ENCODE results near the gene ZBTB24. TPM values are rescaled to one million over a fixed set of nuclear protein-coding genes. Genes with fewer than 3 reads are reported as not detected.

The ZBTB24 gene
- total and polyA plus RNA-seq, 2 experiments from 2014 or later = 3.3 to 7.6 TPM

DNA sequence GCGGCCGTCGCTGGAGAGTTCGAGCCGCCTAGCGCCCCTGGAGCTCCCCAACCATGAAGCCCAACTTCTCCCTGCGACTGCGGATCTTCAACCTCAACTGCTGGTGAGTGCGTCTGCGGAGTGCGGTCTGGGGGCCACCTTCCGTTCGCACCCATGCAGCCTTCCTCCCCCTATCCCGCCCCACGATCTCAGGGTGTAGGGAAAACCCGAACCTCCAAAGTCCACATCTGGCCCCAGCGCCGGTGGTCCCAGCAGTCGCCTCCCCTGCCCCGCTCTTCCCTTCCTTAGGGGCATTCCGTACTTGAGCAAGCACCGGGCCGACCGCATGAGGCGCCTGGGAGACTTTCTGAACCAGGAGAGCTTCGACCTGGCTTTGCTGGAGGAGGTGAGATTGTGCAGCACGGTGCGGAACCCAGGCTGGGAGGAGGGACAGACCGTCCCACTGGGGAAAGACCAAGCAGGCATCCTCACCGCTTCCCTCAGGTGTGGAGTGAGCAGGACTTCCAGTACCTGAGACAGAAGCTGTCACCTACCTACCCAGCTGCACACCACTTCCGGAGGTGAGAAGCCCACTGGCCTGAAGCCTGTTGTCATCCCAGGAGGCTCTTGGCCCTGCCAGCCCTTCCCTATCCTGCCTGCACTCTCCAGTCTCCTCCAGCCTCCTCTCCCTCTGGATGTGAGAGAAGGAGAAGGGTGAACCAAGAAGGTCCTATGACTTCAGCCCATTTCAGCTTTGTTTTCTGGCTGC is 41.8 kb downstream of the ZBTB24 start:
- Histone ChIP-seq H3K9me2 (ENCODE audit: insufficient read depth) (no peaks in the 10 kb centered on the region), H3K4me2 (ENCODE audit: unreplicated experiment) (peak overlapping the region; percentile 87), H3K4me3 (peak overlapping the region; percentile 96), H3K27me3 (replicated peaks; ENCODE audit: insufficient read depth) (no peaks in the 10 kb centered on the region), H3F3A (ENCODE audit: insufficient read depth) (0 out of 2 replicates have a peak, but pooled peaks cover 4% of the 10 kb centered on the region), H4K20me1 (ENCODE audit: insufficient read depth) (no peaks in the 10 kb centered on the region), H2AFZ (peak overlapping the region; percentile 96), H3K79me2 (ENCODE audit: insufficient read depth) (no peaks in the 10 kb centered on the region), H3K9ac (peak overlapping the region; percentile 92), H3K9me3 (ENCODE audit: low read depth) (no peaks in the 10 kb centered on the region), H3K4me1 (ENCODE audit: insufficient read depth) (peaks cover 10% of the 10 kb centered on the region; the same call in 1 of the 2 replicates), H3K27ac (peak overlapping the region; percentile 80), H3K36me3 (ENCODE audit: low read depth) (peaks cover 2% of the 10 kb centered on the region; the same call in 1 of the 2 replicates)
- 2 to 3% methylated on average over 29 to 31 of the region's 31 CpGs for WGBS, 2 experiments (ENCODE audit: low coverage in 1 of 2, low lambda C conversion rate in 2 of 2, missing lambda C conversion rate in 2 of 2)
- in situ Hi-C loops (cut with MboI) = no loop called here
- peak; percentile 79 for DNase-seq
- no peak for TF ChIP-seq EZH2phosphoT487 (IDR thresholded peaks at IDR 0.05; ENCODE audit: insufficient read depth, low read depth)
- TF ChIP-seq EZH2 (IDR thresholded peaks at IDR 0.05; ENCODE audit: insufficient read depth, poor library complexity, severe bottlenecking) = no peak

DNA sequence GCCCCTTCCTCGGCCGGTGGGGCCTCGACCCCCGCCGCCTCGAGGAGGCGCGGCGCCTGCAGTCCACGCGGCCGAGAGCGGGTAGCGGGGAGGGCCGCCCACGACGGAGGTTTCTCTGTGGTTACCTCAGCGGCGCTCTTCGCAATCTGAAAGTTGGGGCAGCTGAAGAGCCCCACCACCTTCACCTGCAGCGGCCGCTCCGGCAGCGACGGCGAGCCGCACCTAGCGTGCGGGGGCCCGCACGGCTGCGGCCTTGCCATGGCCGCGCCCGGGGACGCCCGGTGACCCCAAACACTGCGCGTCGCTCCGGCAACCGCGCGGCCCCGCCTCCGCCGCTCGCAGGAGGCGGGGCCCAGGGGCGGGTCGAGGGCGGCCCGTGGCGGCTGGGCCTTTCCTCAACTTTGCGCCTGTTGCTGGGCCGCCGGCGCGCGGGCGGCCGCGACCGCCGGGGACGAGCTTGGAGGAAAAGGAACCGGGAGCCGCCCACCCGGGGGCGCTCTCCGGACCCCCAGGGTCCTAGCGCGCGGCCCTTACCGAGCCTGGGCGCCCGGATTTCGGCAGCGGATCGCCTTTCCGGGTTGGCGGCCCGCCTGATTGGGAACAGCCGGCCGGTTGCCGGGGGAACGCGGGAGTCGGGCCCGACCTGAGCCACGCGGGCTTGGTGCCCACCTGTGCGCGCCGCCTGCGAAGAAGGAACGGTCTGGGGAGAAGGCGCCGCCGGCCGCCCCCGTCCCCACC is 42.5 kb downstream of the ZBTB24 start, which contains the start of the genes PPIL6 and SMPD2:
PPIL6 (minus strand) TSS at position 298 of the 738 bp plus-strand sequence; CDS start at position 260, 38 bp downstream.
SMPD2 (plus strand) TSS at position 394 of the 738 bp plus-strand sequence. CDS start 398 bp downstream, outside the sequence.
- no peak for TF ChIP-seq EZH2 (IDR thresholded peaks at IDR 0.05; ENCODE audit: insufficient read depth, poor library complexity, severe bottlenecking)
- no peak for TF ChIP-seq EZH2phosphoT487 (IDR thresholded peaks at IDR 0.05; ENCODE audit: insufficient read depth, low read depth)
- peak; percentile 95 for DNase-seq
- H3K4me2 ChIP-seq (ENCODE audit: unreplicated experiment) = peak within 1 kb of the TSS; percentile 87
- H3K9me3 ChIP-seq (ENCODE audit: low read depth) = no peaks in the 10 kb centered on the region
- peak within 1 kb of the TSS; percentile 92 for H3K9ac ChIP-seq
- H3K27me3 ChIP-seq (replicated peaks; ENCODE audit: insufficient read depth) = no peaks in the 10 kb centered on the region
- in situ Hi-C loops (cut with MboI) = no loop called here
- peaks cover 2% of the 10 kb centered on the region; the same call in 1 of the 2 replicates for H3K36me3 ChIP-seq (ENCODE audit: low read depth)
- 0 out of 2 replicates have a peak, but pooled peaks cover 4% of the 10 kb centered on the region for H3F3A ChIP-seq (ENCODE audit: insufficient read depth)
- 1 to 2% methylated on average over 69 to 93 of the region's 102 CpGs for WGBS, 2 experiments (ENCODE audit: low coverage in 1 of 2, low lambda C conversion rate in 2 of 2, missing lambda C conversion rate in 2 of 2)
- peak within 1 kb of the TSS; percentile 96 for H2AFZ ChIP-seq
- peak within 1 kb of the TSS; percentile 96 for H3K4me3 ChIP-seq
- no peaks in the 10 kb centered on the region for H3K9me2 ChIP-seq (ENCODE audit: insufficient read depth)
- H3K27ac ChIP-seq = peak within 1 kb of the TSS; percentile 80
- no peaks in the 10 kb centered on the region for H4K20me1 ChIP-seq (ENCODE audit: insufficient read depth)
- peaks cover 10% of the 10 kb centered on the region; the same call in 1 of the 2 replicates for H3K4me1 ChIP-seq (ENCODE audit: insufficient read depth)
- no peaks in the 10 kb centered on the region for H3K79me2 ChIP-seq (ENCODE audit: insufficient read depth)

DNA sequence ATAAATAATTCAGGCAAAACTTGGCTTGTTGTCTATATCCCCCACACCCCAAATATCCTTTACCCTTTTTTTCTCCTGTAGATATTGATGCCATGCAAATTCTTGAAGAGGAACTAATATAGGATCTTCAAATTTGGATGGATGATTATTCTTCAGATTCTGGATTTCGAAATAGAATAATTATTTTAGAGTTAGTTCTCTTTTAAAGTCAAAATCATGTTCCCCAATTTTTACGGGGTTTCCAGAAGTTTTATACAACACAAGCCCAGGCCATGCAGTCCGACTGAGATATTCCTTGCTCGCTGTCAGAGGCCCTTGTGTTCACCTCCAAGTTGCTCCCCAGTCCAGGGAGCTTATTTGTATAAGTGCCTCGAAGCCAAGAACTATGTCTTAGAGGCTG is 47.0 kb downstream of the ZBTB24 start:
- Histone ChIP-seq H3K4me1 (ENCODE audit: insufficient read depth) (0 out of 2 replicates have a peak, but pooled peaks cover 6% of the 10 kb centered on the region), H2AFZ (no peak overlapping the region), H3F3A (ENCODE audit: insufficient read depth) (no peaks in the 10 kb centered on the region), H3K27me3 (replicated peaks; ENCODE audit: insufficient read depth) (no peaks in the 10 kb centered on the region), H3K36me3 (ENCODE audit: low read depth) (no peaks in the 10 kb centered on the region), H3K9me2 (ENCODE audit: insufficient read depth) (no peaks in the 10 kb centered on the region), H3K27ac (no peak overlapping the region), H3K9ac (no peak overlapping the region), H3K4me2 (ENCODE audit: unreplicated experiment) (no peak overlapping the region), H3K9me3 (ENCODE audit: low read depth) (no peaks in the 10 kb centered on the region), H4K20me1 (ENCODE audit: insufficient read depth) (no peaks in the 10 kb centered on the region), H3K4me3 (no peak overlapping the region), H3K79me2 (ENCODE audit: insufficient read depth) (no peaks in the 10 kb centered on the region)
- in situ Hi-C loops (cut with MboI) = no loop called here
- TF ChIP-seq EZH2phosphoT487 (IDR thresholded peaks at IDR 0.05; ENCODE audit: insufficient read depth, low read depth) (no peak), EZH2 (IDR thresholded peaks at IDR 0.05; ENCODE audit: insufficient read depth, poor library complexity, severe bottlenecking) (no peak)
- DNase-seq = no peak
- WGBS, 2 experiments (ENCODE audit: low coverage in 1 of 2, low lambda C conversion rate in 2 of 2, missing lambda C conversion rate in 2 of 2) = 85 to 91% methylated on average over 5 of the region's 5 CpGs

DNA sequence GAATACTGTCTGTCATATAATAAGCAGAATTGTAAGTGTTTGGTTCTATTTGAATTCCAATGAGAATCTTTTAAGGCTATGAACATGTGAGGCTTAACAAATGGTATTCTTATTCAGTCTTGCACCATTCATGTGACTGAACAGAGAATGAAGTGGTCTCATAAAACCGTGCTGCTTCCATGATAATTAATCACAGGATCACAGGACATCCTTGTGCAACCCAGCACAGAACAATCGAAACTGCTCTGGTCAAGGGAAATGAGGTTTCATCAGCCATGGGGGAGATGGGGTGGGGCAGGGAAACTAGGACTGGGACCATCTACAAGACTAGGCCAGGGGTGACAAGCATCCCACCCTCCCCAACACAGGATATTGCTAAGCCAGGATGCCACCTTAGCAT is 48.6 kb downstream of the ZBTB24 start:
- Histone ChIP-seq H3K36me3 (ENCODE audit: low read depth) (no peaks in the 10 kb centered on the region), H2AFZ (no peak overlapping the region), H3F3A (ENCODE audit: insufficient read depth) (no peaks in the 10 kb centered on the region), H3K9me2 (ENCODE audit: insufficient read depth) (no peaks in the 10 kb centered on the region), H3K4me1 (ENCODE audit: insufficient read depth) (0 out of 2 replicates have a peak, but pooled peaks cover 3% of the 10 kb centered on the region), H3K4me3 (no peak overlapping the region), H3K4me2 (ENCODE audit: unreplicated experiment) (no peak overlapping the region), H3K79me2 (ENCODE audit: insufficient read depth) (no peaks in the 10 kb centered on the region), H3K27me3 (replicated peaks; ENCODE audit: insufficient read depth) (no peaks in the 10 kb centered on the region), H3K27ac (no peak overlapping the region), H4K20me1 (ENCODE audit: insufficient read depth) (no peaks in the 10 kb centered on the region), H3K9me3 (ENCODE audit: low read depth) (no peaks in the 10 kb centered on the region), H3K9ac (no peak overlapping the region)
- no peak for TF ChIP-seq EZH2phosphoT487 (IDR thresholded peaks at IDR 0.05; ENCODE audit: insufficient read depth, low read depth)
- TF ChIP-seq EZH2 (IDR thresholded peaks at IDR 0.05; ENCODE audit: insufficient read depth, poor library complexity, severe bottlenecking) = no peak
- 33 to 37% methylated on average over 2 of the region's 2 CpGs for WGBS, 2 experiments (ENCODE audit: low coverage in 1 of 2, low lambda C conversion rate in 2 of 2, missing lambda C conversion rate in 2 of 2)
- no peak for DNase-seq
- in situ Hi-C loops (cut with MboI) = no loop called here
